ENCODE data around the gene KHDC1. TPM values are rescaled to one million over a fixed set of nuclear protein-coding genes. Genes with fewer than 3 reads are reported as not detected.

The KHDC1 gene
- total and polyA plus RNA-seq, 2 of the 8 experiments (the other 6 are each of a cell fraction or from before 2014, with no cell fraction given), result 4.3 to 7.3 TPM

GRCh38 chr6:73248192-73248903, 14.6 kb downstream of the KHDC1 start (continued):
- no peak for TF ChIP-seq NANOG (IDR thresholded peaks at IDR 0.05; ENCODE audit: insufficient read depth, low read depth, low read length, poor library complexity, severe bottlenecking)
- TF ChIP-seq ATF2 (IDR thresholded peaks at IDR 0.05; ENCODE audit: low read length), result no peak
- TF ChIP-seq POLR2AphosphoS5 (IDR thresholded peaks at IDR 0.05; ENCODE audit: low read depth, low read length), result no peak
- no peak for TF ChIP-seq POU5F1 (IDR thresholded peaks at IDR 0.05; ENCODE audit: low read depth, low read length)
- no peak for TF ChIP-seq ATF3 (IDR thresholded peaks at IDR 0.05; ENCODE audit: insufficient read depth, low read depth, low read length)
- no peak for TF ChIP-seq ASH2L (IDR thresholded peaks at IDR 0.05; ENCODE audit: low read length)
- TF ChIP-seq SIRT6 (IDR thresholded peaks at IDR 0.05; ENCODE audit: low read length), result no peak

Measured in H1 (cell line).